Measurements from ENCODE around the gene SRRT. TPM values are rescaled to one million over a fixed set of nuclear protein-coding genes. Genes with fewer than 3 reads are reported as not detected.

The SRRT gene
- total and polyA plus RNA-seq, 4 donors = 27.2 to 45.0 (median 30.3) TPM

- TF ChIP-seq REST (IDR thresholded peaks at IDR 0.05) = peak; percentile 60
- peak; percentile 87 for TF ChIP-seq SP1 (IDR thresholded peaks at IDR 0.05)
- TF ChIP-seq RAD21 (IDR thresholded peaks at IDR 0.05) = peak in 1 of 2 donors; percentile 61
These were observed 11.4 kb upstream of the SRRT start (continued) for GRCh38 chr7:100863406-100863950.

- TF ChIP-seq JUND (IDR thresholded peaks at IDR 0.05) (no peak), CTCF (IDR thresholded peaks at IDR 0.05; ENCODE audit: low read depth, low read length, missing input control) (no peak), FOXA2 (IDR thresholded peaks at IDR 0.05) (no peak), ZBTB33 (IDR thresholded peaks at IDR 0.05) (no peak), MAX (IDR thresholded peaks at IDR 0.05) (no peak), HNF4G (IDR thresholded peaks at IDR 0.05) (no peak), EGR1 (IDR thresholded peaks at IDR 0.05; ENCODE audit: low read depth in 2 of 2) (no peak), ATF3 (IDR thresholded peaks at IDR 0.05) (no peak), YY1 (IDR thresholded peaks at IDR 0.05) (no peak), HNF4A (conservative IDR thresholded peaks at IDR 0.05) (no peak), REST (IDR thresholded peaks at IDR 0.05) (no peak), RAD21 (IDR thresholded peaks at IDR 0.05) (no peak), NR2F2 (IDR thresholded peaks at IDR 0.05) (no peak), FOXA1 (IDR thresholded peaks at IDR 0.05) (no peak), GABPA (IDR thresholded peaks at IDR 0.05 in 1 of 2, conservative IDR thresholded peaks at IDR 0.05 in 1 of 2) (no peak), RXRA (IDR thresholded peaks at IDR 0.05) (no peak), TAF1 (conservative IDR thresholded peaks at IDR 0.05) (no peak), SP1 (IDR thresholded peaks at IDR 0.05) (no peak)
- DNase-seq (ENCODE audit: low spot score) = no peak
- no peak overlapping the region for H3K27ac ChIP-seq (ENCODE audit: low read depth in 1 of 2, low read length in 2 of 2)
These were observed 10.5 kb upstream of the SRRT start for GRCh38 chr7:100864263-100864845.

More at GRCh38 chr7:100864263-100864845, 10.5 kb upstream of the SRRT start:
- Histone ChIP-seq H3K4me3 (ENCODE audit: low read depth in 1 of 3, low read length in 3 of 3) (no peak overlapping the region), H3K9ac (ENCODE audit: low read depth in 1 of 2, low read length in 2 of 2) (no peak overlapping the region), H3K36me3 (ENCODE audit: control insufficient read depth in 4 of 4, insufficient read depth in 3 of 4, low read depth in 1 of 4, low read length in 3 of 4) (peaks cover 0 to 3% (median 1%) of the 10 kb centered on the region in 4 donors), H3K4me1 (ENCODE audit: control insufficient read depth in 4 of 4, insufficient read depth in 4 of 4, low read length in 3 of 4) (peaks cover 13 to 36% (median 20%) of the 10 kb centered on the region in 4 donors), H3K9me3 (ENCODE audit: control insufficient read depth in 4 of 4, low read length in 3 of 4) (no peaks in the 10 kb centered on the region), H3K27me3 (ENCODE audit: control insufficient read depth in 4 of 4, insufficient read depth in 4 of 4, low read length in 3 of 4) (no peaks in the 10 kb centered on the region)
- 91% methylated on average over 12 of the region's 12 CpGs for WGBS

All from liver (tissue), 9 donors.